ENCODE measurements around the gene FLNB. TPM values are rescaled to one million over a fixed set of nuclear protein-coding genes. Genes with fewer than 3 reads are reported as not detected.
A peak's percentile ranks its signal among the peaks of the same experiment; 100 is the strongest.

Gene FLNB
- total RNA-seq, 4 donors from 2014 or later: 282 to 707 (median 563) TPM

GRCh38 chr3:58085616-58086015 lies 77.4 kb downstream of the FLNB start:
- DNase-seq: no peak
- Histone ChIP-seq H3K4me3 (no peak overlapping the region), H3K27ac (peak overlapping the region in 1 of 4 donors; percentile 3), H3K36me3 (peaks cover 0 to 22% (median 9%) of the 10 kb centered on the region in 4 donors), H3K27me3 (no peaks in the 10 kb centered on the region), H3K9me3 (no peaks in the 10 kb centered on the region), H3K4me1 (peaks cover 0 to 23% (median 0%) of the 10 kb centered on the region in 4 donors)
- in situ Hi-C loops (cut with MboI; ENCODE audit: low pct_ligation_motif_present in 1 of 4, low pct_unique_long_range_greater_than_20kb in 1 of 4, low sequenced_read_pairs in 3 of 4): no loop called here
- intact Hi-C loops (cut with DNase I; ENCODE audit: low total_unique reads): no loop called here
- 44 to 52% methylated on average over 3 to 6 of the region's 6 CpGs for WGBS, 2 donors (ENCODE audit: low coverage in 1 of 2)
- TF ChIP-seq POLR2A (IDR thresholded peaks at IDR 0.05) (no peak), POLR2AphosphoS5 (IDR thresholded peaks at IDR 0.05) (no peak), EP300 (IDR thresholded peaks at IDR 0.05; ENCODE audit: low read depth) (no peak)
- TF ChIP-seq, protein P1, sequence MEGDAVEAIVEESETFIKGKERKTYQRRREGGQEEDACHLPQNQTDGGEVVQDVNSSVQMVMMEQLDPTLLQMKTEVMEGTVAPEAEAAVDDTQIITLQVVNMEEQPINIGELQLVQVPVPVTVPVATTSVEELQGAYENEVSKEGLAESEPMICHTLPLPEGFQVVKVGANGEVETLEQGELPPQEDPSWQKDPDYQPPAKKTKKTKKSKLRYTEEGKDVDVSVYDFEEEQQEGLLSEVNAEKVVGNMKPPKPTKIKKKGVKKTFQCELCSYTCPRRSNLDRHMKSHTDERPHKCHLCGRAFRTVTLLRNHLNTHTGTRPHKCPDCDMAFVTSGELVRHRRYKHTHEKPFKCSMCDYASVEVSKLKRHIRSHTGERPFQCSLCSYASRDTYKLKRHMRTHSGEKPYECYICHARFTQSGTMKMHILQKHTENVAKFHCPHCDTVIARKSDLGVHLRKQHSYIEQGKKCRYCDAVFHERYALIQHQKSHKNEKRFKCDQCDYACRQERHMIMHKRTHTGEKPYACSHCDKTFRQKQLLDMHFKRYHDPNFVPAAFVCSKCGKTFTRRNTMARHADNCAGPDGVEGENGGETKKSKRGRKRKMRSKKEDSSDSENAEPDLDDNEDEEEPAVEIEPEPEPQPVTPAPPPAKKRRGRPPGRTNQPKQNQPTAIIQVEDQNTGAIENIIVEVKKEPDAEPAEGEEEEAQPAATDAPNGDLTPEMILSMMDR (IDR thresholded peaks at IDR 0.05): no peak

GRCh38 chr3:58088501-58088900 lies 80.3 kb downstream of the FLNB start:
- in situ Hi-C loops (cut with MboI; ENCODE audit: low pct_ligation_motif_present in 1 of 4, low pct_unique_long_range_greater_than_20kb in 1 of 4, low sequenced_read_pairs in 3 of 4) (no loop called here), intact Hi-C loops (cut with DNase I; ENCODE audit: low total_unique reads) (no loop called here)
- Histone ChIP-seq H3K4me1 (peaks cover 0 to 16% (median 0%) of the 10 kb centered on the region in 4 donors), H3K9me3 (no peaks in the 10 kb centered on the region), H3K27me3 (no peaks in the 10 kb centered on the region), H3K27ac (no peak overlapping the region), H3K4me3 (no peak overlapping the region), H3K36me3 (peaks cover 0 to 12% (median 4%) of the 10 kb centered on the region in 4 donors)
- 89 to 100% methylated on average over 1 to 3 of the region's 3 CpGs for WGBS, 2 donors (ENCODE audit: low coverage in 1 of 2)
- no peak for DNase-seq
- TF ChIP-seq EP300 (IDR thresholded peaks at IDR 0.05; ENCODE audit: low read depth) (no peak), POLR2A (IDR thresholded peaks at IDR 0.05) (no peak), POLR2AphosphoS5 (IDR thresholded peaks at IDR 0.05) (no peak)
- TF ChIP-seq, protein P1 (IDR thresholded peaks at IDR 0.05): no peak

DNA sequence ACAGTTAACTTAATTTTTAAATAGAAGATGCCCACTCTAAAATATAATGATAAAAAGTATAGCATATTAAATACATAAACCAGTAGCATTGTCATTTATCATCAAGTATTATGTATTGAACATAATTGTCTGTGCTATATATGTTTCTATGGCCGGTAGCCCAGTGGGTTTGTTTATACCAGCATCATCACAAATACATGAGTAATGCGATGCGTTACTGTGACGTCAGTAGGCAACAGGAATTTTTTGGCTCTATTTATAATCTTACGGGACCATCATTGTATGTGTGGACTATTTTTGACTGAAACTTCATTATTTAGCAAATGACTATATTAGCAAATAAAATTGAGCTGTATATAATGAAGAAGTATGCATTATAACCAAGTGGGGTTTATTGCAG lies 82.1 kb downstream of the FLNB start:
- TF ChIP-seq, protein P1 (IDR thresholded peaks at IDR 0.05): no peak
- no peak for TF ChIP-seq EP300 (IDR thresholded peaks at IDR 0.05; ENCODE audit: low read depth)
- no peaks in the 10 kb centered on the region for H3K27me3 ChIP-seq
- no peaks in the 10 kb centered on the region for H3K9me3 ChIP-seq
- 79 to 88% methylated on average over 5 of the region's 5 CpGs for WGBS, 2 donors (ENCODE audit: low coverage in 1 of 2)
- H3K36me3 ChIP-seq: peaks cover 0 to 20% (median 4%) of the 10 kb centered on the region in 4 donors
- no peak for DNase-seq
- H3K4me1 ChIP-seq: peaks cover 0 to 4% (median 0%) of the 10 kb centered on the region in 4 donors
- H3K27ac ChIP-seq: no peak overlapping the region
- in situ Hi-C loops (cut with MboI; ENCODE audit: low pct_ligation_motif_present in 1 of 4, low pct_unique_long_range_greater_than_20kb in 1 of 4, low sequenced_read_pairs in 3 of 4) (no loop called here), intact Hi-C loops (cut with DNase I; ENCODE audit: low total_unique reads) (no loop called here)
- no peak overlapping the region for H3K4me3 ChIP-seq

DNA sequence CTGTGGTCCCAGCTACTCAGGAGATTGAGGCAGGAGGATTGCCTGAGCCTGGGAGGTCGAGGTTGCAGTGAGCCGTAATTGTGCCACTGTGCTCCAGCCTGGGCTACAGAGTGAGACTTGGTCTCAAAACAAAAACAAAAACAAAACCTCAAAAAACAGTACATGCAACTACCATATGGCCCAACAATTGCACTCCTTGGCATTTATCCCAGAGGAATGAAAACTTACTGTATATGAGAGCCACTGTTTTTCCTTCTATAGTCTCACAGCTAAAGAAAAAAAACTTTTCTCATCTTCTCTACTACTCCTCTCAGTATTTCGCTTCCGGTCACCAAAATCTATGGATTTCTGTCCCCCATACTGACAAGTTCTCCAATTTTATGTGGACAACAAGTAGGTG lies 84.3 kb downstream of the FLNB start:
- in situ Hi-C loops (cut with MboI; ENCODE audit: low pct_ligation_motif_present in 1 of 4, low pct_unique_long_range_greater_than_20kb in 1 of 4, low sequenced_read_pairs in 3 of 4) (no loop called here), intact Hi-C loops (cut with DNase I; ENCODE audit: low total_unique reads) (no loop called here)
- peaks cover 0 to 35% (median 5%) of the 10 kb centered on the region in 4 donors for H3K36me3 ChIP-seq
- H3K27me3 ChIP-seq: no peaks in the 10 kb centered on the region
- no peak overlapping the region for H3K4me3 ChIP-seq
- no peak overlapping the region for H3K27ac ChIP-seq
- TF ChIP-seq EP300 (IDR thresholded peaks at IDR 0.05; ENCODE audit: low read depth) (no peak), POLR2A (IDR thresholded peaks at IDR 0.05) (no peak), POLR2AphosphoS5 (IDR thresholded peaks at IDR 0.05) (no peak)
- TF ChIP-seq, protein P1 (IDR thresholded peaks at IDR 0.05): no peak
- no peak for DNase-seq
- 91 to 98% methylated on average over 4 of the region's 4 CpGs for WGBS, 2 donors (ENCODE audit: low coverage in 1 of 2)
- no peaks in the 10 kb centered on the region for H3K4me1 ChIP-seq
- H3K9me3 ChIP-seq: no peaks in the 10 kb centered on the region
